IMR-90 (cell line): ENCODE data around the gene SERPINB1. TPM values are rescaled to one million over a fixed set of nuclear protein-coding genes. Genes with fewer than 3 reads are reported as not detected.

Source experiments
- ATAC-seq: fragments of 200-7000 bp; cut with Tn5 transposase; 2 replicates; pipeline ENCODE4 v1.9.1; 2020; ENCODE audit warnings: low read depth, mild to moderate bottlenecking, moderate library complexity
- BruUV-seq: library from RNA; stranded (reverse); fragments of 400-500 nt; replicated peaks from 2 replicates; lab custom pipeline; 2021; lab: Mats Ljungman, UMichigan
- CTCF ChIA-PET: fragments of 300-600 bp; formaldehyde crosslinking; extraction: SDS; loops from one replicate; lab custom pipeline; 2021; ENCODE audit warnings: antibody characterized with exemption; lab: Yijun Ruan, JAX
- POLR2A ChIA-PET: fragments of 300-600 bp; sonication (Branson Sonifier 250); formaldehyde crosslinking; loops from one replicate; lab custom pipeline; 2022; ENCODE audit warnings: antibody characterized with exemption; ENCODE audit not compliant: unreplicated experiment; lab: Charles Lee
- DNase-seq: peaks from one replicate; pipeline ENCODE4 v3.0.0; 2013
- H2AFZ ChIP-seq: replicated peaks from 2 replicates; pipeline ENCODE3; 2013; ENCODE audit warnings: low read length, mild to moderate bottlenecking; ENCODE audit not compliant: poor library complexity
- H2AK5ac ChIP-seq: 2 replicates; pipeline ENCODE4 v1.6.1; 2013; ENCODE audit warnings: low read depth, low read length, inconsistent platforms
- H2AK9ac ChIP-seq: replicated peaks from 2 replicates; pipeline ENCODE3; 2013; ENCODE audit warnings: mild to moderate bottlenecking, low read depth, low read length, moderate library complexity; ENCODE audit not compliant: poor library complexity
- H2BK120ac ChIP-seq: 2 replicates; pipeline ENCODE4 v1.6.1; 2013; ENCODE audit warnings: low read depth, low read length, inconsistent platforms
- H2BK15ac ChIP-seq: 3 replicates; pipeline ENCODE4 v1.6.1; 2013; ENCODE audit warnings: low read depth, low read length, inconsistent platforms
- H2BK20ac ChIP-seq: 2 replicates; pipeline ENCODE4 v1.6.1; 2013; ENCODE audit warnings: low read depth, mild to moderate bottlenecking, inconsistent platforms, low read length, moderate library complexity
- H2BK5ac ChIP-seq: 2 replicates; pipeline ENCODE4 v1.6.1; 2013; ENCODE audit warnings: mild to moderate bottlenecking, low read depth, low read length, inconsistent platforms; ENCODE audit not compliant: poor library complexity, severe bottlenecking
- H3K14ac ChIP-seq: replicated peaks from 2 replicates; pipeline ENCODE4 v1.6.1; 2013; ENCODE audit warnings: low read depth, low read length, inconsistent platforms
- H3K18ac ChIP-seq: 2 replicates; pipeline ENCODE4 v1.6.1; 2013; ENCODE audit warnings: low read depth, low read length, control low read depth
- H3K23ac ChIP-seq: 2 replicates; pipeline ENCODE4 v1.6.1; 2013; ENCODE audit warnings: low read depth, low read length, inconsistent platforms
- H3K27ac ChIP-seq: 2 replicates; pipeline ENCODE4 v1.5.1; 2013; ENCODE audit warnings: mild to moderate bottlenecking, control low read depth, low read length; ENCODE audit not compliant: insufficient read depth
- H3K27me3 ChIP-seq: 2 replicates; pipeline ENCODE4 v1.6.1; 2013; ENCODE audit warnings: low read length; ENCODE audit not compliant: control insufficient read depth, insufficient read depth
- H3K36me3 ChIP-seq: 2 replicates; pipeline ENCODE4 v1.6.1; 2013; ENCODE audit warnings: low read length, mixed read lengths; ENCODE audit not compliant: control insufficient read depth, insufficient read depth
- H3K4ac ChIP-seq: 2 replicates; pipeline ENCODE4 v1.6.1; 2013; ENCODE audit warnings: low read depth, low read length, inconsistent platforms
- H3K4me1 ChIP-seq: 2 replicates; pipeline ENCODE4 v1.6.1; 2013; ENCODE audit warnings: low read length, mixed read lengths; ENCODE audit not compliant: control insufficient read depth, insufficient read depth
- H3K4me2 ChIP-seq: 2 replicates; pipeline ENCODE4 v1.6.1; 2013; ENCODE audit warnings: low read depth, mild to moderate bottlenecking, control low read depth, low read length, moderate library complexity
- H3K4me3 ChIP-seq: 2 replicates; pipeline ENCODE4 v1.5.1; 2013; ENCODE audit warnings: low read depth, mild to moderate bottlenecking, control low read depth, low read length, moderate library complexity; ENCODE audit not compliant: insufficient read depth
- H3K56ac ChIP-seq: 2 replicates; pipeline ENCODE4 v1.6.1; 2013; ENCODE audit warnings: low read length, inconsistent platforms; ENCODE audit not compliant: insufficient read depth; ENCODE audit errors: extremely low read depth
- H3K79me1 ChIP-seq, 2 experiments: 2 replicates each; pipeline ENCODE4 v1.6.1; 2013; ENCODE audit warnings: low read length in 2 of 2, inconsistent platforms in 1 of 2, low read depth in 1 of 2
- H3K9ac ChIP-seq: 2 replicates; pipeline ENCODE4 v1.6.1; 2013; ENCODE audit warnings: low read depth, low read length, control low read depth
- H3K9me1 ChIP-seq: 2 replicates; pipeline ENCODE4 v1.6.1; 2013; ENCODE audit warnings: low read length, inconsistent platforms; ENCODE audit not compliant: insufficient read depth
- H3K9me3 ChIP-seq: 2 replicates; pipeline ENCODE4 v1.6.1; 2013; ENCODE audit warnings: low read length; ENCODE audit not compliant: control insufficient read depth, insufficient read depth
- H4K20me1 ChIP-seq: 2 replicates; pipeline ENCODE4 v1.6.1; 2013; ENCODE audit warnings: low read length, inconsistent platforms; ENCODE audit not compliant: insufficient read depth
- H4K5ac ChIP-seq: 2 replicates; pipeline ENCODE4 v1.6.1; 2013; ENCODE audit warnings: mild to moderate bottlenecking, low read depth, low read length, control low read depth
- H4K8ac ChIP-seq, 2 experiments: 2 replicates each; pipeline ENCODE4 v1.6.1; 2013; ENCODE audit warnings: low read depth in 2 of 2, low read length in 2 of 2, control low read depth in 1 of 2, inconsistent platforms in 1 of 2
- H4K91ac ChIP-seq: 2 replicates; pipeline ENCODE4 v1.6.1; 2013; ENCODE audit warnings: low read depth, low read length, inconsistent platforms; ENCODE audit not compliant: insufficient read depth
- BHLHE40 ChIP-seq: fragments of 150-350 bp; IDR thresholded peaks from 2 replicates; pipeline ENCODE4 v1.6.1; 2016; ENCODE audit warnings: mild to moderate bottlenecking, low read depth, low read length
- CEBPB ChIP-seq: IDR thresholded peaks from 2 replicates; pipeline ENCODE4 v1.6.1; 2012; ENCODE audit warnings: low read depth, low read length, improper control_type of control experiment
- CHD1 ChIP-seq: IDR thresholded peaks from 2 replicates; pipeline ENCODE4 v1.6.1; 2012; ENCODE audit warnings: low read depth, low read length, improper control_type of control experiment
- CTCF ChIP-seq: conservative IDR thresholded peaks from 2 replicates; pipeline ENCODE4 v1.5.1; 2012; ENCODE audit warnings: mild to moderate bottlenecking, low read depth, low read length, improper control_type of control experiment
- ELK1 ChIP-seq: fragments of 150-350 bp; IDR thresholded peaks from 2 replicates; pipeline ENCODE4 v1.6.1; 2016; ENCODE audit warnings: low read depth, mild to moderate bottlenecking, low read length, moderate library complexity, borderline replicate concordance
- FOS ChIP-seq: fragments of 150-350 bp; IDR thresholded peaks from 2 replicates; pipeline ENCODE4 v1.6.1; 2016; ENCODE audit warnings: low read depth, low read length
- MAFK ChIP-seq: IDR thresholded peaks from 2 replicates; pipeline ENCODE4 v1.6.1; 2012; ENCODE audit warnings: low read depth, low read length, improper control_type of control experiment
- MAZ ChIP-seq: IDR thresholded peaks from 2 replicates; pipeline ENCODE4 v1.6.1; 2012; ENCODE audit warnings: low read depth, mild to moderate bottlenecking, low read length, improper control_type of control experiment, moderate library complexity, borderline replicate concordance
- MXI1 ChIP-seq: IDR thresholded peaks from 2 replicates; pipeline ENCODE4 v1.6.1; 2012; ENCODE audit warnings: low read depth, mild to moderate bottlenecking, low read length, moderate library complexity, borderline replicate concordance
- NFE2L2 ChIP-seq: fragments of 150-350 bp; IDR thresholded peaks from 2 replicates; pipeline ENCODE4 v1.6.1; 2016; ENCODE audit warnings: low read depth, mild to moderate bottlenecking, low read length
- POLR2A ChIP-seq: IDR thresholded peaks from 2 replicates; pipeline ENCODE4 v1.6.1; 2012; ENCODE audit warnings: mild to moderate bottlenecking, low read depth, low read length
- RAD21 ChIP-seq: IDR thresholded peaks from 2 replicates; pipeline ENCODE4 v1.6.1; 2012; ENCODE audit warnings: low read length, improper control_type of control experiment
- RCOR1 ChIP-seq: IDR thresholded peaks from 2 replicates; pipeline ENCODE4 v1.6.1; 2012; ENCODE audit warnings: mild to moderate bottlenecking, low read length, improper control_type of control experiment; ENCODE audit not compliant: insufficient replicate concordance
- RFX5 ChIP-seq: IDR thresholded peaks from 2 replicates; pipeline ENCODE4 v1.8.0; 2012; ENCODE audit warnings: low read depth, mild to moderate bottlenecking, low read length, moderate library complexity
- SMC3 ChIP-seq: fragments of 150-350 bp; IDR thresholded peaks from 2 replicates; pipeline ENCODE4 v1.6.1; 2016; ENCODE audit warnings: low read depth, mild to moderate bottlenecking, antibody characterized with exemption, low read length, moderate library complexity
- USF2 ChIP-seq: fragments of 150-350 bp; IDR thresholded peaks from 2 replicates; pipeline ENCODE4 v1.6.1; 2017; ENCODE audit warnings: mild to moderate bottlenecking, antibody characterized with exemption, low read length, low read depth
- WGBS, 2 experiments: methylation state at CpG; one replicate each; pipeline versions ENCODE4 v1.1.5 to v1.1.7; 2013; ENCODE audit warnings: missing lambda C conversion rate in 2 of 2; ENCODE audit not compliant: insufficient read length in 1 of 2; ENCODE audit errors: extremely low coverage in 2 of 2; 5-methylcytosine and 5-hydroxymethylcytosine counted together
- dilution Hi-C: fragments of 300-500 bp; cut with HindIII; formaldehyde crosslinking; loops from one replicate; pipeline ENCODE4 v1.14.3; 2018; ENCODE audit warnings: low sequenced_read_pairs; ENCODE audit not compliant: unreplicated experiment
- in situ Hi-C: fragments of 300-500 bp; cut with MboI; formaldehyde crosslinking; loops from 3 replicates; pipeline ENCODE4 v1.14.3; 2019; ENCODE audit warnings: low sequenced_read_pairs, inconsistent platforms, mixed read lengths
- intact Hi-C: fragments of 100-400 bp; cut with micrococcal nuclease; formaldehyde crosslinking; loops from 2 replicates; pipeline ENCODE4 v1.10.0; 2022
- polyA plus RNA-seq, 3 experiments: library from polyadenylated mRNA; depleted of rRNA; stranded (reverse); fragments of >200 nt; gene quantifications; 2 replicates each; pipeline ENCODE4 v1.2.3, GENCODE V29; 2012; ENCODE audit warnings: low replicate concordance in 1 of 3
- total RNA-seq: library from RNA; depleted of rRNA; stranded (reverse); fragments of >200 nt; gene quantifications from 2 replicates; pipeline ENCODE4 v1.2.3, GENCODE V29; 2012

SERPINB1 gene
- total and polyA plus RNA-seq, 2 of the 4 experiments (the other 2 are of a cell fraction): 6.1 to 9.1 TPM

- Histone ChIP-seq H3K4me3 (no peak overlapping the region), H3K4ac (no peak overlapping the region), H2AK9ac (no peak overlapping the region), H2AFZ (no peak overlapping the region), H4K5ac (no peak overlapping the region), H4K8ac (no peak overlapping the region), H2BK5ac (no peak overlapping the region), H3K36me3 (no peaks in the 10 kb centered on the region), H3K18ac (no peak overlapping the region), H3K9ac (no peak overlapping the region), H3K23ac (no peak overlapping the region), H3K27ac (no peak overlapping the region), H3K79me1 (peaks cover 0 to 2% of the 10 kb centered on the region in 2 experiments; a peak in 1 of 4 replicates), H4K20me1 (no peaks in the 10 kb centered on the region), H3K4me1 (peaks cover 3% of the 10 kb centered on the region; the same call in 1 of the 2 replicates), H3K4me2 (no peak overlapping the region), H2BK120ac (no peak overlapping the region), H2BK15ac (no peak overlapping the region), H2BK20ac (no peak overlapping the region), H3K27me3 (no peaks in the 10 kb centered on the region), H3K9me1 (no peaks in the 10 kb centered on the region), H3K56ac (no peak overlapping the region), H4K91ac (no peak overlapping the region), H2AK5ac (no peak overlapping the region), H3K9me3 (no peaks in the 10 kb centered on the region), H3K14ac (no peak overlapping the region)
- no TSS peak for BruUV-seq
- DNase-seq (no peak), ATAC-seq (no peak)
- ChIA-PET CTCF (no interaction called here), POLR2A (no interaction called here)
- TF ChIP-seq FOS (no peak), BHLHE40 (no peak), MAFK (no peak), CEBPB (no peak), SMC3 (no peak), RAD21 (no peak), POLR2A (no peak), CTCF (no peak), ELK1 (no peak), RCOR1 (no peak), CHD1 (no peak), RFX5 (no peak), USF2 (no peak), NFE2L2 (no peak), MAZ (no peak), MXI1 (no peak)
- 100% methylated on average over 1 of the region's 6 CpGs; no CpG with 5 or more reads in 1 of the 2 experiments for WGBS, 2 experiments
- in situ Hi-C loops (no loop called here), dilution Hi-C loops (no loop called here), intact Hi-C loops (no loop called here)
Observed at GRCh38 chr6:2827142-2827541, 14.5 kb downstream of the SERPINB1 start.
